Measurements from ENCODE around the gene LRRK1. TPM values are rescaled to one million over a fixed set of nuclear protein-coding genes. Genes with fewer than 3 reads are reported as not detected.

LRRK1 gene
- 10 to 100 TPM in 2 of 4 donors, 1 to 10 TPM in 2; 7.1 to 27.4 (median 9.2) TPM for total RNA-seq
- 10 to 100 TPM in 2 of 3 donors, 1 to 10 TPM in 1; 9.6 to 22.6 (median 10.2) TPM for polyA plus RNA-seq

- Histone ChIP-seq H3K4me1 (peaks cover 0 to 35% (median 20%) of the 10 kb centered on the region in 4 donors), H3K27me3 (no peaks in the 10 kb centered on the region), H3K4me3 (peak within 1 kb of the TSS; percentile 61 to 87 (median 74)), H3K27ac (peak within 1 kb of the TSS; percentile 65 to 77 (median 76)), H3K36me3 (no peaks in the 10 kb centered on the region), H3K9me3 (no peaks in the 10 kb centered on the region)
- TF ChIP-seq POLR2AphosphoS5 (IDR thresholded peaks at IDR 0.05) (peak in 1 of 4 donors; percentile 16), EP300 (IDR thresholded peaks at IDR 0.05) (no peak)
- WGBS, 2 donors, result 1% methylated on average over 87 of the region's 87 CpGs
- DNase-seq, result no peak
- intact Hi-C loops (cut with DNase I), result loop anchor here (1.0 to 5.0 kb wide), 2 partner anchors 88 to 292 kb away; no protein-coding TSS in a partner anchor
Measured at GRCh38 chr15:100918690-100919480, at the start of gene LRRK1. Gene LRRK1, plus strand, starts transcription at chr15:100919357. Its CDS starts 5,276 bp downstream, at chr15:100924633.

GRCh38 chr15:100873029-100873677, 46.0 kb upstream of the LRRK1 start:
- Histone ChIP-seq H3K27me3 (peaks cover 0 to 1% (median 0%) of the 10 kb centered on the region in 3 donors), H3K4me1 (no peaks in the 10 kb centered on the region), H3K36me3 (no peaks in the 10 kb centered on the region), H3K9me3 (peaks cover 0 to 6% (median 0%) of the 10 kb centered on the region in 4 donors), H3K4me3 (no peak overlapping the region), H3K27ac (no peak overlapping the region)
- intact Hi-C loops (cut with DNase I), result loop anchor here (5.0 to 10.0 kb wide), 2 partner anchors 201 to 528 kb away; partner anchors contain the start of gene ADAMTS17
- DNase-seq, result peak; percentile 85
- TF ChIP-seq CTCF (IDR thresholded peaks at IDR 0.05) (peak; percentile 90 to 98 (median 92)), POLR2A (IDR thresholded peaks at IDR 0.05) (no peak), EP300 (IDR thresholded peaks at IDR 0.05) (no peak), POLR2AphosphoS5 (IDR thresholded peaks at IDR 0.05) (no peak)
- 32 to 37% methylated on average over 2 of the region's 2 CpGs for WGBS, 2 donors

GRCh38 chr15:100875495-100875894, 43.7 kb upstream of the LRRK1 start:
- intact Hi-C loops (cut with DNase I), result loop anchor here (10.0 kb wide), 1 partner anchor 531 kb away; the partner anchor contains the start of gene ADAMTS17
- TF ChIP-seq POLR2AphosphoS5 (IDR thresholded peaks at IDR 0.05), result no peak
- TF ChIP-seq POLR2A (IDR thresholded peaks at IDR 0.05), result no peak
- TF ChIP-seq CTCF (IDR thresholded peaks at IDR 0.05), result no peak
- TF ChIP-seq EP300 (IDR thresholded peaks at IDR 0.05), result no peak
- no peak for DNase-seq
- Histone ChIP-seq H3K9me3 (no peaks in the 10 kb centered on the region), H3K4me1 (peaks cover 0 to 16% (median 12%) of the 10 kb centered on the region in 4 donors), H3K36me3 (no peaks in the 10 kb centered on the region), H3K27ac (no peak overlapping the region), H3K4me3 (no peak overlapping the region), H3K27me3 (peaks cover 6 to 18% (median 10%) of the 10 kb centered on the region in 3 donors)
- WGBS, 2 donors, result 90% methylated on average over 2 of the region's 2 CpGs

- intact Hi-C loops (cut with DNase I), result loop anchor here (10.0 kb wide), 1 partner anchor 531 kb away; the partner anchor contains the start of gene ADAMTS17
- WGBS, 2 donors, result 92% methylated on average over 7 of the region's 7 CpGs
- TF ChIP-seq POLR2A (IDR thresholded peaks at IDR 0.05) (no peak), CTCF (IDR thresholded peaks at IDR 0.05) (no peak), EP300 (IDR thresholded peaks at IDR 0.05) (no peak), POLR2AphosphoS5 (IDR thresholded peaks at IDR 0.05) (no peak)
Measured at GRCh38 chr15:100875976-100876375, 43.2 kb upstream of the LRRK1 start.

More at GRCh38 chr15:100875976-100876375, 43.2 kb upstream of the LRRK1 start:
- no peak overlapping the region for H3K27ac ChIP-seq
- DNase-seq, result no peak
- H3K27me3 ChIP-seq, result peaks cover 6 to 22% (median 14%) of the 10 kb centered on the region in 3 donors
- H3K4me3 ChIP-seq, result no peak overlapping the region
- H3K36me3 ChIP-seq, result no peaks in the 10 kb centered on the region
- peaks cover 0 to 19% (median 14%) of the 10 kb centered on the region in 4 donors for H3K4me1 ChIP-seq
- no peaks in the 10 kb centered on the region for H3K9me3 ChIP-seq

Data from sigmoid colon (tissue), 7 donors.